Measurements from ENCODE around the gene CDK14. TPM values are rescaled to one million over a fixed set of nuclear protein-coding genes. Genes with fewer than 3 reads are reported as not detected.

CDK14 gene
- total RNA-seq, 1 donor from 2014 or later, result 64.6 TPM

GRCh38 chr7:91107460-91107859 lies 511.3 kb downstream of the CDK14 start:
- H3K9me3 Mint-ChIP-seq, result peaks cover 12% of the 10 kb centered on the region
- H3K27ac Mint-ChIP-seq, result peak overlapping the region; percentile 33
- no peak overlapping the region for H3K4me3 Mint-ChIP-seq
- DNase-seq (ENCODE audit: low spot score in 2 of 2, unreplicated experiment in 2 of 2), result no peak
- peaks cover 11% of the 10 kb centered on the region for H3K36me3 Mint-ChIP-seq
- H3K4me1 Mint-ChIP-seq, result peaks cover 23% of the 10 kb centered on the region
- TF ChIP-seq CTCF (IDR thresholded peaks at IDR 0.05; ENCODE audit: unreplicated experiment), result no peak
- H3K27me3 Mint-ChIP-seq (ENCODE audit: low read depth), result no peaks in the 10 kb centered on the region

GRCh38 chr7:91109200-91109599 lies 513.1 kb downstream of the CDK14 start:
- Mint-ChIP-seq H3K36me3 (peaks cover 10% of the 10 kb centered on the region), H3K4me3 (no peak overlapping the region), H3K9me3 (peaks cover 12% of the 10 kb centered on the region), H3K4me1 (peaks cover 30% of the 10 kb centered on the region), H3K27me3 (ENCODE audit: low read depth) (no peaks in the 10 kb centered on the region), H3K27ac (no peak overlapping the region)
- no peak for TF ChIP-seq CTCF (IDR thresholded peaks at IDR 0.05; ENCODE audit: unreplicated experiment)
- DNase-seq (ENCODE audit: low spot score in 2 of 2, unreplicated experiment in 2 of 2), result no peak

GRCh38 chr7:91112902-91113341 lies 516.8 kb downstream of the CDK14 start:
- Mint-ChIP-seq H3K27me3 (ENCODE audit: low read depth) (no peaks in the 10 kb centered on the region), H3K4me3 (no peak overlapping the region), H3K9me3 (no peaks in the 10 kb centered on the region), H3K36me3 (peaks cover 15% of the 10 kb centered on the region), H3K4me1 (peaks cover 25% of the 10 kb centered on the region), H3K27ac (peak overlapping the region; percentile 26)
- TF ChIP-seq CTCF (IDR thresholded peaks at IDR 0.05; ENCODE audit: unreplicated experiment), result no peak
- DNase-seq (ENCODE audit: low spot score in 2 of 2, unreplicated experiment in 2 of 2), result no peak

- Mint-ChIP-seq H3K27me3 (ENCODE audit: low read depth) (no peaks in the 10 kb centered on the region), H3K36me3 (peaks cover 14% of the 10 kb centered on the region), H3K9me3 (no peaks in the 10 kb centered on the region), H3K27ac (no peak overlapping the region), H3K4me1 (peaks cover 15% of the 10 kb centered on the region), H3K4me3 (no peak overlapping the region)
- TF ChIP-seq CTCF (IDR thresholded peaks at IDR 0.05; ENCODE audit: unreplicated experiment), result no peak
- DNase-seq (ENCODE audit: low spot score in 2 of 2, unreplicated experiment in 2 of 2), result no peak
Measured at GRCh38 chr7:91114232-91114631, 518.1 kb downstream of the CDK14 start.

GRCh38 chr7:91126762-91127161 lies 530.6 kb downstream of the CDK14 start:
- H3K9me3 Mint-ChIP-seq, result no peaks in the 10 kb centered on the region

More at GRCh38 chr7:91126762-91127161, 530.6 kb downstream of the CDK14 start:
- peaks cover 15% of the 10 kb centered on the region for H3K4me1 Mint-ChIP-seq
- no peak overlapping the region for H3K4me3 Mint-ChIP-seq
- no peak for DNase-seq (ENCODE audit: low spot score in 2 of 2, unreplicated experiment in 2 of 2)
- no peak overlapping the region for H3K27ac Mint-ChIP-seq
- H3K36me3 Mint-ChIP-seq, result peaks cover 16% of the 10 kb centered on the region
- no peaks in the 10 kb centered on the region for H3K27me3 Mint-ChIP-seq (ENCODE audit: low read depth)
- TF ChIP-seq CTCF (IDR thresholded peaks at IDR 0.05; ENCODE audit: unreplicated experiment), result no peak
